Ovary (tissue), 9 donors: Measurements from ENCODE around the gene OSBPL8. TPM values are rescaled to one million over a fixed set of nuclear protein-coding genes. Genes with fewer than 3 reads are reported as not detected.

Experiments used
- DNase-seq, 5 donors: peaks; one replicate each; pipeline ENCODE4 v3.0.0-alpha.2; 2019 to 2020
- H3K27ac ChIP-seq, 2 donors: fragments of 200-600 bp; one replicate each; pipeline versions ENCODE4 v1.5.1 to v1.8.0; 2019 to 2022
- H3K27me3 ChIP-seq: fragments of 200-600 bp; one replicate; pipeline ENCODE4 v1.8.0; 2022
- H3K36me3 ChIP-seq: fragments of 200-600 bp; sonication (generic); one replicate; pipeline ENCODE4 v1.5.1; 2019
- H3K4me1 ChIP-seq: one replicate; pipeline ENCODE4 v1.8.1; 2013; ENCODE audit warnings: mild to moderate bottlenecking, moderate library complexity; ENCODE audit not compliant: insufficient read depth
- H3K4me3 ChIP-seq: fragments of 200-600 bp; sonication (generic); one replicate; pipeline ENCODE4 v1.5.1; 2017
- H3K9me3 ChIP-seq, 2 donors: fragments of 200-600 bp in 1 of 2; sonication (generic) in 1 of 2; one replicate each; pipeline versions ENCODE4 v1.5.1 to v1.8.1; 2013 to 2019; ENCODE audit warnings: mild to moderate bottlenecking in 1 of 2, moderate library complexity in 1 of 2
- EP300 ChIP-seq: sonication (generic); formaldehyde crosslinking; IDR thresholded peaks from one replicate; pipeline ENCODE4 v1.6.1; 2017; ENCODE audit warnings: antibody characterized with exemption
- POLR2A ChIP-seq: fragments of 450-650 bp; IDR thresholded peaks from one replicate; pipeline ENCODE4 v1.6.1; 2017; ENCODE audit warnings: antibody characterized with exemption, mild to moderate bottlenecking, moderate library complexity
- WGBS, 3 donors: extraction: QIAGEN DNeasy Blood & Tissue Kit in 1 of 3; methylation state at CpG; one replicate each; pipeline versions ENCODE4 v1.1.5 to v1.1.7; 2013 to 2017; 5-methylcytosine and 5-hydroxymethylcytosine counted together
- intact Hi-C, 4 donors: fragments of 100-400 bp; cut with DNase I; formaldehyde crosslinking; loops; one replicate each; pipeline versions ENCODE4 v1.11.0 to v1.15.1; 2022 to 2023
- polyA plus RNA-seq, 2 donors: library from polyadenylated mRNA; stranded (reverse); fragments of 200-250 nt in 1 of 2; fragments of 350-450 nt in 1 of 2; fragmentation: Illumina TruSeq in 1 of 2; extraction: RNeasy Lipid Tissue Mini Kit (QIAGEN cat#74804) in 1 of 2; gene quantifications; one replicate each; pipeline ENCODE4 v1.2.3, GENCODE V29; 2013 to 2014
- total RNA-seq, 7 donors: library from RNA; depleted of rRNA in 2 of 7; stranded (reverse); fragments of >200 nt in 2 of 7; fragmentation: NEBNext Ultra II Directional in 3 of 7; extraction: Animal tissue kit (Norgen Biotek cat#: 25700) in 3 of 7; gene quantifications; one replicate each; pipeline versions ENCODE4 v1.1.0 to v1.2.4, GENCODE V29; 2016 to 2023
- TF ChIP-seq, protein P1 (sequence below), 3 donors: fragments of 450-650 bp in 2 of 3; fragments of 200-600 bp in 1 of 3; IDR thresholded peaks; one replicate each; pipeline versions ENCODE4 v1.5.1 to v1.8.0; 2016 to 2022; ENCODE audit warnings: antibody characterized with exemption in 3 of 3, mild to moderate bottlenecking in 1 of 3
- donor health status: DM: no; HTN: no; CAD: no; lungs with moderate emphysema.
- donor health status: DM: no; HTN: no; CAD: no.
- donor health status: Bipolar disorder and iron deficiency.
- donor health status: DM: yes; HTN: yes; CAD: no.
- donor health status: DM: no; HTN: no; CAD: no.
- donor health status: DM: yes; HTN: yes; CAD: no.

The OSBPL8 gene
- total and polyA plus RNA-seq, 9 donors, result 12.5 to 63.0 (median 56.9) TPM

DNA sequence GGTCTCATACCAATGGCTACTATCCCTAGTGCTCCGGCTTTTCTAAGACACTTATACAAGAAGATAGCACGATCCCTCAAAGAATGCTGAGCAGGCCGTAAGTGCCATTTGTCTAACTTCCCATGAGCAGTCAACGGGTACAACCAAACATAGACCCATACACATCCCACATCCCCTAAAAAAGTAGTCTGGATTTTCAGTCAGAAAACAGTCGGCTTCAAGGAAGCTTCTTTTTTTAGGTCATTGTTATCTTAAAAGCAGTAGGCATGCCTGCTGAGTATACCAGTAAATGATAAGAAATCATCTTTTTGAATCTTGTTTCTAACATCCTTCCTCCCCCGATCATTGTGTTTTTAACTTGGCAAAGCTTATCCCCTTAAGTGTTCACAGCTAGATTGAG lies 19.8 kb downstream of the OSBPL8 start:
- Histone ChIP-seq H3K9me3 (no peaks in the 10 kb centered on the region), H3K27me3 (no peaks in the 10 kb centered on the region), H3K27ac (no peak overlapping the region), H3K4me3 (no peak overlapping the region), H3K4me1 (no peaks in the 10 kb centered on the region), H3K36me3 (no peaks in the 10 kb centered on the region)
- no peak for DNase-seq
- WGBS, 3 donors, result 85 to 89% (median 89%) methylated on average over 6 of the region's 6 CpGs
- intact Hi-C loops, result no loop called here
- TF ChIP-seq EP300 (no peak), POLR2A (no peak)
- TF ChIP-seq, protein P1, sequence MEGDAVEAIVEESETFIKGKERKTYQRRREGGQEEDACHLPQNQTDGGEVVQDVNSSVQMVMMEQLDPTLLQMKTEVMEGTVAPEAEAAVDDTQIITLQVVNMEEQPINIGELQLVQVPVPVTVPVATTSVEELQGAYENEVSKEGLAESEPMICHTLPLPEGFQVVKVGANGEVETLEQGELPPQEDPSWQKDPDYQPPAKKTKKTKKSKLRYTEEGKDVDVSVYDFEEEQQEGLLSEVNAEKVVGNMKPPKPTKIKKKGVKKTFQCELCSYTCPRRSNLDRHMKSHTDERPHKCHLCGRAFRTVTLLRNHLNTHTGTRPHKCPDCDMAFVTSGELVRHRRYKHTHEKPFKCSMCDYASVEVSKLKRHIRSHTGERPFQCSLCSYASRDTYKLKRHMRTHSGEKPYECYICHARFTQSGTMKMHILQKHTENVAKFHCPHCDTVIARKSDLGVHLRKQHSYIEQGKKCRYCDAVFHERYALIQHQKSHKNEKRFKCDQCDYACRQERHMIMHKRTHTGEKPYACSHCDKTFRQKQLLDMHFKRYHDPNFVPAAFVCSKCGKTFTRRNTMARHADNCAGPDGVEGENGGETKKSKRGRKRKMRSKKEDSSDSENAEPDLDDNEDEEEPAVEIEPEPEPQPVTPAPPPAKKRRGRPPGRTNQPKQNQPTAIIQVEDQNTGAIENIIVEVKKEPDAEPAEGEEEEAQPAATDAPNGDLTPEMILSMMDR (IDR thresholded peaks at IDR 0.05), result no peak

DNA sequence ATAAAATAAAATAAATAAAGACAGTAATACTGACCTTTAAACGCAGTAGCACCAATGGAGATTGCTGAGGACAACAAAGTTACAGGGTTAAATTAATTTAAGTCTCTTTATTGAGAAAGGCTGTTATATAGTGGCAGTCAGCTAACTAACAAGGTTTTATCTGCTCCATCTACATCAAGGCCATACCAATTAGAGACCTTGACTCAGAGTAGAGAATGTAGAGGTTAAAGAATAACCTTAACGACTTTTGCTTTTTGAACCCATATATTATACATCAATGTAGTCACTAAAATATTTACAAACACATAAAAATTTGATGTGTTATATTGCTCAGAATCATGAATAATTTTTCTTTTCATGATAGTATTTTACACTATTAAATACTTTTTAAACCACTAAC lies 21.6 kb downstream of the OSBPL8 start:
- Histone ChIP-seq H3K4me1 (peaks cover 3% of the 10 kb centered on the region), H3K27ac (no peak overlapping the region), H3K27me3 (no peaks in the 10 kb centered on the region), H3K36me3 (no peaks in the 10 kb centered on the region), H3K4me3 (no peak overlapping the region), H3K9me3 (no peaks in the 10 kb centered on the region)
- no peak for DNase-seq
- TF ChIP-seq, protein P1 (IDR thresholded peaks at IDR 0.05), result no peak
- TF ChIP-seq EP300, result no peak
- no peak for TF ChIP-seq POLR2A
- WGBS, 3 donors, result 85 to 92% (median 92%) methylated on average over 2 of the region's 2 CpGs
- intact Hi-C loops, result no loop called here

DNA sequence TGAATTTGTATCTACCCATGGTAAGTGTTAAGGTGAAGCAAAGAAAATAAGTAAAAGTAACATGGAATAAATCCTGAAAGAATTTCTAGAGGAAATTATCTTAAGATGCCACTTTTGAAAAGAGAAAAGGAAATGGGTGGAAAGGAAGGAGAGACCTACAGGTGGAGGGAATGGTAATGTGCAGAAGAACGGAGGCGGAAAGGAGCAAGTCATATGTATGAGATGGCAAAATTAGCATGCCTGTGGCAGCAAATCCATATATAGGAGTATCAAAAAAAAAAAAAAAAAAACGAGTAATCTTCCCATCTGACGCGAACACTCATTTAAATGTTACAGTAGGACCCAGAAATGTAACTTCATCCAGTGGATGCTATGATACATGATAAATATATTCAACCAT lies 23.0 kb downstream of the OSBPL8 start:
- DNase-seq, result no peak
- intact Hi-C loops, result no loop called here
- Histone ChIP-seq H3K27me3 (no peaks in the 10 kb centered on the region), H3K9me3 (no peaks in the 10 kb centered on the region), H3K36me3 (no peaks in the 10 kb centered on the region), H3K4me1 (peaks cover 3% of the 10 kb centered on the region), H3K4me3 (no peak overlapping the region), H3K27ac (no peak overlapping the region)
- 82 to 90% (median 88%) methylated on average over 5 of the region's 5 CpGs for WGBS, 3 donors
- TF ChIP-seq POLR2A (no peak), EP300 (no peak)
- TF ChIP-seq, protein P1 (IDR thresholded peaks at IDR 0.05), result no peak

DNA sequence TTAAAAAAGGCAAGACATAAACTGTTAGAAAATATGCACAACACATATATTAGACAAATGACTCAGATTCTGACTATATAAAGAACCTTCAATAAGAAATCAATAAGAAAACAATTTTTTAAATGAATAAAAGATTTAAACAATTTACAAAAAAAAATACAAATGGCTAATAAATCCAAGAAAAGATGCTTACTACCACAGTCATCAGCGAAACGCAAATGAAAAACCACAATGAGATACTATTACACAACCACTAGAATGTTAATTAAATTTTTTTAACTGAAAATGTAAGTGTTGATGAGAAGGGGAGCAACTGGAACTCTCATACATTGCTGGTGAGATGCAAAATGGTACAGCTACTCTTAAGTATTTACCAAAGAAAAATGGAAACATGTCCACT lies 24.4 kb downstream of the OSBPL8 start:
- H3K27ac ChIP-seq, result no peak overlapping the region
- peaks cover 3% of the 10 kb centered on the region for H3K4me1 ChIP-seq
- intact Hi-C loops, result no loop called here
- 95 to 100% (median 98%) methylated on average over 2 of the region's 2 CpGs for WGBS, 3 donors
- no peaks in the 10 kb centered on the region for H3K27me3 ChIP-seq
- no peak for DNase-seq
- H3K36me3 ChIP-seq, result no peaks in the 10 kb centered on the region
- TF ChIP-seq EP300, result no peak
- no peak for TF ChIP-seq POLR2A
- TF ChIP-seq, protein P1 (IDR thresholded peaks at IDR 0.05), result no peak
- no peaks in the 10 kb centered on the region for H3K9me3 ChIP-seq
- H3K4me3 ChIP-seq, result no peak overlapping the region

DNA sequence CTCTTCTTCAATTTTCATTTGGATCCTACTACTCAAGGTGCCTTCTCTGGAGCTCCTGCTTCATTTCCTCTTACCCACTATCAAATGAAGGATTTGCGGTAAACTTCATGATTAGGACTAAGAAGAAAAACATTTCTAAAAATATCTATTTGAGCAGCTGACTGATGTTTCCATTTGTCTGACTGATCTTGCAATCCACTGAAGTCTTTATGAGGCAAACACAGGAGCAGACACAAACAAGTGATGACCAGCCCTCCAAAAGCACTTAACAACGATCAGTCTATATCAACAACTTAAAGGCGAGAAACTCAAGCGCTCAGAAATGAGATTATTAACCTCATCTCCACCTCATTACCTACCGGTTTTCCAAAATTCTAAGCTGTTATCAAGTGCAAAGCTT lies 26.2 kb downstream of the OSBPL8 start:
- H3K4me1 ChIP-seq, result peaks cover 3% of the 10 kb centered on the region
- no peaks in the 10 kb centered on the region for H3K9me3 ChIP-seq
- DNase-seq, result no peak
- intact Hi-C loops, result loop anchor here in 1 of 4 donors (5.0 kb wide), 1 partner anchor 1514 kb away; no protein-coding TSS in a partner anchor
- no peak overlapping the region for H3K27ac ChIP-seq
- H3K36me3 ChIP-seq, result no peaks in the 10 kb centered on the region
- 76 to 81% (median 78%) methylated on average over 5 of the region's 5 CpGs for WGBS, 3 donors
- H3K4me3 ChIP-seq, result no peak overlapping the region
- TF ChIP-seq, protein P1 (IDR thresholded peaks at IDR 0.05), result no peak
- TF ChIP-seq EP300, result no peak
- TF ChIP-seq POLR2A, result no peak
- H3K27me3 ChIP-seq, result no peaks in the 10 kb centered on the region
